RWPE2 (cell line): ENCODE data around the gene STK32A.
A peak's percentile ranks its signal among the peaks of the same experiment; 100 is the strongest.

Source experiments
- ATAC-seq: fragments of 200-7000 bp; cut with Tn5 transposase; 3 replicates; pipeline ENCODE4 v1.9.1; 2021; ENCODE audit warnings: low read depth
- DNase-seq: peaks from one replicate; pipeline ENCODE4 v3.0.0-alpha.2; 2020; ENCODE audit warnings: low spot score
- H3K27ac ChIP-seq: fragments of 450-650 bp; 2 replicates; pipeline ENCODE4 v1.5.1; 2017; ENCODE audit warnings: mild to moderate bottlenecking; ENCODE audit not compliant: poor library complexity, severe bottlenecking
- H3K27me3 ChIP-seq: fragments of 250-450 bp; sonication (Bioruptor Pico); 2 replicates; pipeline ENCODE4 v1.5.1; 2021; ENCODE audit warnings: mild to moderate bottlenecking, moderate library complexity; ENCODE audit not compliant: insufficient read depth, poor library complexity, severe bottlenecking
- H3K36me3 ChIP-seq: fragments of 250-450 bp; sonication (Bioruptor Pico); 2 replicates; pipeline ENCODE4 v1.5.1; 2020; ENCODE audit warnings: low read depth, mild to moderate bottlenecking, moderate library complexity
- H3K4me1 ChIP-seq: fragments of 250-450 bp; sonication (Bioruptor Pico); 2 replicates; pipeline ENCODE4 v1.5.1; 2021; ENCODE audit warnings: mild to moderate bottlenecking, moderate library complexity; ENCODE audit not compliant: insufficient read depth, poor library complexity, severe bottlenecking
- H3K4me3 ChIP-seq: fragments of 250-450 bp; sonication (Bioruptor Pico); 2 replicates; pipeline ENCODE4 v1.5.1; 2021; ENCODE audit warnings: mild to moderate bottlenecking, moderate library complexity; ENCODE audit not compliant: severe bottlenecking
- H3K9me3 ChIP-seq: fragments of 250-450 bp; sonication (Bioruptor Pico); 2 replicates; pipeline ENCODE4 v1.5.1; 2021; ENCODE audit warnings: mild to moderate bottlenecking, moderate library complexity; ENCODE audit not compliant: severe bottlenecking
- CTCF ChIP-seq: fragments of 450-650 bp; IDR thresholded peaks from one replicate; pipeline ENCODE4 v1.5.1; 2017; ENCODE audit warnings: mild to moderate bottlenecking, moderate library complexity; ENCODE audit not compliant: poor library complexity, severe bottlenecking

Gene STK32A

GRCh38 chr5:147287110-147287509 is 52.3 kb downstream of the STK32A start:
- no peak for ATAC-seq
- TF ChIP-seq CTCF = no peak
- no peak overlapping the region for H3K4me3 ChIP-seq
- H3K36me3 ChIP-seq = no peaks in the 10 kb centered on the region
- H3K27me3 ChIP-seq = no peaks in the 10 kb centered on the region
- no peaks in the 10 kb centered on the region for H3K4me1 ChIP-seq
- no peak for DNase-seq
- H3K27ac ChIP-seq = no peak overlapping the region
- H3K9me3 ChIP-seq = no peaks in the 10 kb centered on the region

- H3K27ac ChIP-seq = no peak overlapping the region
- TF ChIP-seq CTCF = no peak
- no peak for ATAC-seq
- no peaks in the 10 kb centered on the region for H3K4me1 ChIP-seq
- H3K9me3 ChIP-seq = no peaks in the 10 kb centered on the region
- H3K27me3 ChIP-seq = no peaks in the 10 kb centered on the region
- H3K4me3 ChIP-seq = no peak overlapping the region
- no peaks in the 10 kb centered on the region for H3K36me3 ChIP-seq
- no peak for DNase-seq
Measured at GRCh38 chr5:147290261-147290660, 55.4 kb downstream of the STK32A start.

GRCh38 chr5:147303251-147303650 is 68.4 kb downstream of the STK32A start:
- H3K36me3 ChIP-seq = no peaks in the 10 kb centered on the region
- TF ChIP-seq CTCF = no peak
- ATAC-seq (no peak), DNase-seq (no peak)
- no peaks in the 10 kb centered on the region for H3K9me3 ChIP-seq
- H3K27ac ChIP-seq = peak overlapping the region; percentile 59
- H3K27me3 ChIP-seq = no peaks in the 10 kb centered on the region
- no peak overlapping the region for H3K4me3 ChIP-seq
- peaks cover 10% of the 10 kb centered on the region for H3K4me1 ChIP-seq

- TF ChIP-seq CTCF = no peak
- H3K4me1 ChIP-seq = peaks cover 10% of the 10 kb centered on the region
- no peak overlapping the region for H3K4me3 ChIP-seq
- H3K36me3 ChIP-seq = no peaks in the 10 kb centered on the region
- peak; percentile 92 for ATAC-seq
- H3K27ac ChIP-seq = peak overlapping the region; percentile 59
- no peaks in the 10 kb centered on the region for H3K9me3 ChIP-seq
- DNase-seq = no peak
- H3K27me3 ChIP-seq = no peaks in the 10 kb centered on the region
Measured at GRCh38 chr5:147303976-147304375, 69.2 kb downstream of the STK32A start.

GRCh38 chr5:147305147-147305546 is 70.3 kb downstream of the STK32A start:
- H3K27ac ChIP-seq = no peak overlapping the region
- no peaks in the 10 kb centered on the region for H3K9me3 ChIP-seq
- DNase-seq = no peak
- ATAC-seq = no peak
- TF ChIP-seq CTCF = no peak
- H3K4me3 ChIP-seq = no peak overlapping the region
- no peaks in the 10 kb centered on the region for H3K27me3 ChIP-seq
- no peaks in the 10 kb centered on the region for H3K36me3 ChIP-seq
- H3K4me1 ChIP-seq = peaks cover 14% of the 10 kb centered on the region
